Melanocyte of skin (primary cell): ENCODE results near the gene GJA5. TPM values are rescaled to one million over a fixed set of nuclear protein-coding genes. Genes with fewer than 3 reads are reported as not detected.

Experiments
- total RNA-seq, 2 donors: library from RNA; depleted of rRNA; stranded (reverse); fragments of >200 nt; gene quantifications; 2 replicates each; pipeline ENCODE4 v1.2.3, GENCODE V29; 2012

Gene GJA5
- under 1 TPM in 1 of 2 donors, not detected in 1; under 0.01 TPM for total RNA-seq

GRCh38 chr1:147760481-147761260 lies at the start of gene GJA5:
TSS of gene GJA5 (minus strand) at chr1:147760602. CDS start at chr1:147759238, 1,364 bp downstream.

Other genes with a start within 250 kb of the GJA5 start
- gene BCL9, start 219.1 kb downstream of the GJA5 start, total RNA-seq, result 1 to 10 TPM; 8.3 to 10.0 TPM
- gene ACP6, start 90.1 kb downstream of the GJA5 start, total RNA-seq, result 10 to 100 TPM; 15.3 to 18.6 TPM
- not detected for gene GJA8, start 142.2 kb upstream of the GJA5 start, total RNA-seq
- 10 to 100 TPM; 24.1 to 24.3 TPM for gene GPR89B, start 167.8 kb upstream of the GJA5 start, total RNA-seq